OCI-M2 (cell line): ENCODE data around the gene EARS2.
"Not testable (repeated sequence)": the region's sequence is repeated elsewhere in the genome, so short reads cannot be mapped to it uniquely, and the experiment has no call there.

ENCODE experiments used
- DNase-seq: peaks from one replicate; lab custom pipeline; 2025; ENCODE audit not compliant: unreplicated experiment; lab: John Stamatoyannopoulos, UW

EARS2 gene

DNA sequence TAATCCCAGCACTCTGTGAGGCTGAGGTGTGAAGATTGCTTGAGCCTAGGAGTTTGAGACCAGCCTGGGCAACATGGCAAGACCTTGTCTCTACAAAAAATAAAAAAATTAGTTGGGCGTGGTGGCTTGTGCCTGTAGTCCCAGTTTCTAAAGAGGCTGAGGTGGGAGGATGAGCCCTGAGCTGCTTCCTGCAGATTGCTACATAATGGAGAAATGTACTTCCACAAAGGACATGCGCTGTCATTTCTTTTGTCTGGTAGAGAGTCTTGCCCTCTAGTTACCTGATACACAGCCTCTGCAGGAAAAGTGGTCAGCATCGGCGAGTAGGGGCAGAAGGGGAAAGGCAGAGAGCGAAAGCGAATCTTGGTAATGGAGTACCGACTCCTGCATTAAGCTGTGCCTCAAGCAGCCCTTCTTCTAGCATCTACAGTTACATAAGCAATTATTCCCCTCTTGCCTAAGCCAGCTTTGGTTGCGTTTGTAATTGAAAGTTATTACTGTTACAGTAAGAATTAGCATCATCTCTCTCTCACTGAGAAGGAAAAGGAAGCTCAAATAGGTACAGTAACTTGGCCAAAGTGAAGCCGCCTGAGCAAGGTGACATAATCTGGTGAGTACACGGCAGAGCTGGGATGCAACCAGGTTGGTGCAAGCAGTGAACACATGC is 28.4 kb downstream of the EARS2 start:
- no peak for DNase-seq

DNA sequence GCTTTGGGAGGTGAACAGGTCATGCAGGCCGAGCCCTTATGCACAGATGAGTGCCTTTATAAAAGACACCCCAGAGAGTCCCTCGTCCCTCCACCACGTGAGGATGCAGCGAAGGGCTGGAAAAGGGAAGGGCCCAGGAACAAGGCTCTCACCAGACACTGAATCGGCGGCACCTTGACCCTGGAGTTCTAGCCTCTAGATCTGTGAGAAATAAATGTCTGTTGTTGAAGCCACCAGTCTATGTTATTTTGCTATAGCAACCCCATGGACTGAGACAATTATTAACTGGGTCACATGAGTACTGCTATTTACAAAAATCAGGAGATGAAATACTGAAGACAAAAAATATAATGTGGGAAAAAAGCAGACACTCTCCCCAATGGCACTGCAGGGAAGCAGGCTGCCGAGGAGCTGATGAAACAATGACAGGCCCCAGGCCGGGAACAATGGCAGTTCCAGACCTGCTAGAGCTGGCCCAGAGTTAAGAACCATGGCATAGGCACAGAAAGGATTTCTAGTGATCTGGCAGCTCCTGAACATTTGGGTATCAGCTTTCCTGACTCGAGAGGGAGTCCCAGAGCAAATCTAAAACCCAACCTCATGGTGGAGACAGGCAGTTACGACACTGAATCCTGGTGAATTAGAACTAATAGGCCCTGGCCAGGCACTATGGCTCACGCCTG is 29.0 kb downstream of the EARS2 start:
- no peak for DNase-seq

DNA sequence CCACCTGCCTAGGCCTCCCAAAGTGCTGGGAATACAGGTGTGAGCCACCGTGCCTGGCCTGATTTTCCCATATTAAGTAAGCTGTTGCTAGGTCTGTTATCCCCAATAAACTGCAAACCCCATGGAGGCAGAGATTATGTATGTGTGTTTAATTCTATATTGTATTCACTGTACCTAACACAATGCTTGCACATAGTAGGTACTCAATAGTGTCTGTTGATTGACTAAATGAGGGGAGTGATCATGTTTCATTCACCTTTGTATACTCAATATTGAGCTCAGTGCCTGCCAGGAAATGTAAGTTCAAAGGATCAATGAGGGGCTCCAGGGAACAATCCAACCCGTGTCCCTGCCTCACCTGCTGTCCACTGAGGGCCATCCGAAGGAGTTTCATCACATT is 32.3 kb downstream of the EARS2 start:
- no peak for DNase-seq

DNA sequence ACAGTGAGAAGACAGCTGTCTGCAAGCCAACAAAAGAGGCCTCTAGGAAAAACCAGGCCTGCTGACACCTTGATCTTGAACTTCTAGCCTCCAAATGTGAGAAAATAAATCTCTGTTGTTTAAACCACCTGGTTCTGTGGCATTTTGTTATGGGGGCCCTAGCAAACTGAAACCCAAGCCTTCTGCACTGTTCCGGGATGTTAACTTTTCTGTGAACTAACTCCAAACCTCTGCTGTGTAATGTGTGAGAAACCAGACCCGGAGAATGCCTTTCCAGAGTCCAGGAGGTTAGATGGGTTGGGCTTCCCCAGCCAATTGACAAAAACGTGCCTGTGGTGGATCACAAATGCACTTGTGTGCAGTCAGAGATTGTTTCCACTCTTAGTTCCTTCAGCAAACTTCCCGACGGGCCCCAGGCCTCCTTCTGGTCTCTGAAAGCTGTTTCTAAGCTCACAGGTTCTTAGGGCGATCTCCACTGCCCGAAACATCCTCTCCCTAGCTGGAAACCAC is 33.2 kb downstream of the EARS2 start:
- DNase-seq = no peak

DNA sequence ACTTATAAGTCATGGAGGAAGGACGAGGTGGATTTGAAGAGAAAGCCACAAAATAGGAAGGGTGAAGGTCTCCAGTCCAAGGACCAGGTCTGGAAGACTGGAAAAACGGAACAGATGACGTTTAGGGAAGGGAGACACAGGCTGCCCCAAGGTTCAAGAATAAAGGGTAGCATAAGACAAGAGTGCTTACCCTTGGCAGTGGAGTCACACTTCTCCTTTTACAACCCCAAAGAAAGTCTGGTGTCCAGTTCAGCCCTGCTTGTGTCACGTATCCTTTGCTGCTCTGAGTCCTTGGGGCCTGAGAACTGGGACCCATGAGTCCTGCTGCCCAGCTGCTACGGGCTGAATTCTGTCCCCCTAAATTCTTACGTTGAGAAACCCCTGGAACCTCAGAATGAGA is 33.8 kb downstream of the EARS2 start:
- DNase-seq = no peak

DNA sequence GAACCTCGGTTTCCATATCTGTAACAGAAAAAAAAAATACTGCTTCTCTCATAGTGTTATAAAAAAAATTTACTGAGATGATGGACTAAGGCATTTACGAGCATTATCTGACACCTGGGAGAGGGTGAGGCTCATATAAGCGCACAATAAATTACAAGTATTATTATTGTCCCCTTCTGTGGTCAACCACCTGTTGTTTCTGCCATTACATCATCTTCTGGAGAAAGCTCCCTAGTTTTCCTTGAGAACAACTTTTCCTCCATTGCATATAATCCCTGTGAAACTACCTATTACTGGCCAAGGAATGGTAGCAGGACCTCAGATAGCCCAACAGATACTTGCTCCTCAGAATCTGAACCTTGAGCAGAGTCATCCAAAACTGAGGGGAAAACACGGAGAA is 35.2 kb downstream of the EARS2 start:
- no peak for DNase-seq

DNA sequence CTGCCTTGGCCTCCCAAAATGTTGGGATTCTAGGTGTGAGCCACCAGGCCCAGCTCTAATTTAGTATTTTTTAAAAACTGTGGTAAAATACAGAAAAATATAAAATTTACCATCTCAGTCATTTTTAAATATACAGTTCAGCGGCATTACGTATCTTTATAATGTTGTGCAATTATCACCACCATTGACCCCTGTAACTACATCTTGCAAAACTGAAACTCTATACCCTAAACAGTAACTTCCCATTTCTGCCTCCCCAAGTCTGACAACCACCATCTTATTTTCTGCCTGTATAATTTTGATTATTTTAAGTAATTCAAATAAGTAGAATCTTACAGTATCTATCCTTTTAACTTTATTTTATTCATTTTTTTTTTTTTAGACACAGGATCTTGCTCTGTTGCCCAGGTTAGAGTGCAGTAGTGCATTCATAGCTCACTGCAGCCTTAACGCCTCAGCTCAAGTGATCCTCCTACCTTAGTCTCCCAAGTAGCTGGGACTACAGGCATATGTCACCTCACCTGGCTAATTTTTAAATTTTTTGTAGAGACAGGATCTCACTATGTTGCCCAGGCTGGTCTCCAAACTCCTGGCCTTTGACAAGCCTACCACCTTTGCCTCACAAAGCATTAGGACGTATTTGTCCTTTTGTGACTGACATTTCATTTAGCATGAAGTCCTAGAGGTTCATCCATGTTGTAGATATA is 36.0 kb downstream of the EARS2 start:
- DNase-seq = no peak

DNA sequence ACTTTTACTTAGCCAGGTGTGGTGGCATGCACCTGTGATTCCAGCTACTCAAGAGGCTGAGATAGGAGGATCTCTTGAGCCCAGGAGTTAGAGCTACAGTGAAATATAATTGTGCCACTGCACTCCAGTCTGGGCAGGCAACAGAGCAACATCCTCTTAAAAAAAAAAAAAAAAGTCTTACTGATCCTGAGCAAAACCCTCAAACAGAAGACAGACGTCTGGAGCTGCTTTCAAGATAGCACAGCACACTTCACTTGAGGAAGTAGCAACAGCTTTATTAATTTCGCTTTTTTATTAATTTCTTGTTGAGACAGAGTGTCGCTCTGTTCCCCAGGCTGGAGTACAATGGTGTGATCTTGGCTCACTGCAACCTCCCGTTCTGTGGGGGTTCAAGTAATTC is 36.6 kb downstream of the EARS2 start:
- DNase-seq = no peak

DNA sequence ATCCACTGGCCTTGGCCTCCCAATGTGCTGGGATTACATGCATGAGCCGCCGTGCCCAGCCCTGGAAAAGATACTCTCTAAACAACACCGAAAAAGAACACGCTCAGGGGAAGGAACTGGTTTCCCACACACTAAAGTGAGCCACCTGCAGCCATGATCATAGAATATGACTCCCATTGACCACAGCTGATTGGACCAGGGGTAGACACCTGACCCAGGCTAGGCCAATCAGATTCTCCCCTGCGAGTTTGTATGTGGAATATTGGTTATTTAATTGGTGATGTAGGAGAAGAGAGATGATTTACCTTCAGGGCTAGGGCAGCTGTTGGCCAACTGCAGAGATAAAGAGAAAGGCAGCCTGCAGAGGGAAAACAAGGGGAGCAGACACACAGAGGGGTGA is 37.9 kb downstream of the EARS2 start:
- no peak for DNase-seq

DNA sequence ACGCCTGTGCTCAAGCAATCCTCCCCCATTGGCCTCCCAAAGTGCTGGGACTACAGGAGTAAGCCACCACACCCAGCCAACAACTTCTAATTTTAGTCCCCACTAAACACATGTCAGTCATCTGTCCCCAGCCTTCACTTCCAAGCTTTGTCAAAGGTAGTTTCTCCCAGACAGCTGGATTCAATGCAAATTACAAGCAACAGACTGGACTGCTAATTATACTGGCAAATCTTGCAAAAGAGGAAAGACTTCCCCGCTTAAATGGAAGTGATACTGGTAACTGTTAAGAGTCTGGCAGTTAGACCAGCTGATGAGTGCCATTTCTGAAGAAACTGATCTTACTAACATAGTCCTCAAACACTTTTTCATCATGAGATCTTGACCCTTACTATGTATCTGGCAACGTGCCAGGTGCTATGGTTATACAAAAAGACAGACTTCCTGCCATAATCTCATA is 38.7 kb downstream of the EARS2 start:
- DNase-seq = no peak

DNA sequence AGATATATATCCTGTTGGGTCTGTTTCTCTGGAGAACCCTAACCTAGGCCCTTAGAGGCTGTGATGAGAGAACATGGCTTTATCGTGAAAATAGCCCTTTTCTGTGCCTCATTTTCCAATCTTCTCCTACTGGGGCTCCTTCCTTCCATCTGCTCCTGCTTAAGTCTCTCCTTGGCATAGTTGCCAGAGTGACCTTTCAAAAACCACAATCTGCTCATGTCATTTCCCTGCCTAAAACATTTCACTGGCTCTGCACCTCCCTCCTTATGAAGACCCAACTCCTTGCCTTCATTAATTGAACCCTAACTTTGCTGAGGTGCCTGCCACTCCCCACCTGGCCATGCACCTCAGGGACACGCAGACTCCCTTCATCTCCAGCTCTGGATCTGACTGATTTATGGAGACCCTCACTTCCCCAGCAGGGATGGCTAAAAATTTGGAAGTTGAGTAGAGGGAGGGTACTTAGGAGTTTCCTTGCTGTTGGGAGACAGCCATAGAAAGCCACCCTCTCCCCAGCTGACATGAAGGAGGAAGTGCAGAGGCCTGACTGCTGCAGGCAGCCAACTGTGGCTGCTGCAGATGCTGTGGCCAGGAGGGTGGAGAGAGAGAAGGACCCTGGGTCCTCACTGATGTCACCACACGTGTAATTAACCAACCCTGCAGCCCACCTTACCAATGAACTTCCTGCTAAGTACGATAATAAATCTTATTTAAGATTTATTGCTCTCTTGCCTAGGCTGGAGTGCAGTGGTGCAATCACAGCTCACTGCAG is 40.6 kb downstream of the EARS2 start:
- no peak for DNase-seq

DNA sequence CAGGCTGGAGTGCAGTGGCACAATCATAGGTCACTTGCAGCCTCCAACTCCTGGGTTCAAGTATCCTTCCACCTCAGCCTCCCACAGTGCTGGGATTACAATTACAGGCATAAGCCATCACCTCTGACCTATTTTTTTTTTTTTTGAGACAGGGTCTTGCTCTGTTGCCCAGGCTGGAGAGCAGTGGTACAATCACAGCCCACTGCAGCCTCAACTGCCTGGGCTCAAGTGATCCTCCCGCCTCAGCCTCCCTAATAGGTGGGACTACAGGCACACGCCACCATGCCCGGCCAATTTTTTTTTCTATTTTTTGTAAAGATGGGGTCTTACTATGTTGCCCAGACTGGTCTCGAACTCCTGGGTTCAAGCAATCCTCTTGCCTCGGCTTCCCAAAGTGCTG is 41.3 kb downstream of the EARS2 start:
- DNase-seq = no peak

DNA sequence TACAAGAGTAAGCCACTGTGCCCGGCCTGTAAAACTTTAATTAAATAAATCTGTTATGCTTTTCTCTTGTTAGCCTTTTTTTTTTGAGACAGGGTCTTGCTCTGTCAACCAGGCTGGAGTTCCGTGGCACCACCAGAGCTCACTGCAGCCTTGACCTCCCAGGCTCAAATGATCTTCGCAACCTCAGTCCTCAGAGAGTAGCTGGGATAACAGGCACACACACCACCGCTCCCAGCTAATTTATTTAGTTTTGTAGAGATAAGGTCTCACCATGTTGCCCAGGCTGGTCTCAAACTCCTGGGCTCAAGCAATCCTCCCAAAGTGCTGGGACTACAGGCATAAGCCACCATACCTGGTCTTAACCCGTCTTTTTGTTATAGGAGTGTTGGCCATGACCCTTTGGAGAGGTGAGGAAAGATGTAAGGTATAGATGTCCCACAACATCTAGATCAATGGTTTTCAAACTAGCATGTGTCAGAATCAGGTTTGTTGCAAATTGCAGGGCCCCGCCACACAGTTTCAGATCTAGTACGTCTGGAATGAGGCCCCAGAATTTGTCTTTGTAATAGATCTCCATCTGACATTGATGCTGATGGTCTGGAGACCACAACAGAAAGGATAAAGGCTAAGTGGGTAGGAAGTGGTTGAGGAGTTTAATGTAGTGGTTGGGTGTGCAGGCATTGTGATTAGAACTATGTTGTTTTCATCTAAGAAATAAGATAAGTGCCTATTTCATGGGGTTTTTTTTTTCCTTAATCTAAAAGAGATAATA is 42.6 kb downstream of the EARS2 start:
- DNase-seq = no peak

DNA sequence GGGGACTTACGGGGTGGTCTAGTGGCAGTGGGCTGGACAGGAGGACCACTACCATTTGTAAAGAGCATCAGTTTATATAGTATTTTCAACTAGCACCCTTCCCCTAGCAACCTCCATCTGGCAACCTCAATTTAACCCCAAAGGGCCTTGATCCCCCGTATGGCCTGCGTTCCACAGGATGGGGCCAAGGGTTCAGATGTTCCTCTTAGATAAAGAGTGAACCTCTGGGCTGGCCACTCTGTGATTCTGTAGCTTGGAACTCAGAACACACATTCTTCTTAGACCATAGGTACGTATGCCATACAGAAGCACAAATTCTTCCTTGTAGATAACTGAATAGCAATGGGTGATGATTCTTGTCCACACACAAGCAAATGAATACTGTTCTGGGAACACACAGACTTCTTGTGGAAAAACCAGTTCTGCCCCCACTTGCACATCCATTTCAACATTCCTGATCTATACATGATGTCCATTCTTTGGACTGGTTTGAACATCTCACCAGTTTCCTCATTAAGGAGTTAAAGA is 44.9 kb downstream of the EARS2 start:
- DNase-seq = no peak

DNA sequence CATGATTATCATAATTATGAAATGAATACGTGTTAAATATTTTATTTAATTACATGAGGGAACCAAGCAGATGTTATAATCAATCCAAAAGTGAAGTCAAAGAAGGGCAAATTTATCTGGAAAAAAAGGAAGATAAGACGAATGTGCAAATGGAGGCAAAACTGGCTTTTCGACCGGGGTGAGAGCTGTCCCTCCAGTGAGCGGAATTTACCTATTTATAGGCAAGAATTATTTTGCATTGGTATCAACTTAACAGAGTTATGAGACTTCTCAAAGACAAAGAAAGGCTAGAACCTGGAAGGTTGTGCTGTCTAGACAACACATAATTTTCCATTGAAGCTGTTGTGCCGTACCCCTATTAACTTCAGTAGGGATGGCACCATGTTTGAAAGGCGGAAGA is 45.4 kb downstream of the EARS2 start:
- DNase-seq = no peak

DNA sequence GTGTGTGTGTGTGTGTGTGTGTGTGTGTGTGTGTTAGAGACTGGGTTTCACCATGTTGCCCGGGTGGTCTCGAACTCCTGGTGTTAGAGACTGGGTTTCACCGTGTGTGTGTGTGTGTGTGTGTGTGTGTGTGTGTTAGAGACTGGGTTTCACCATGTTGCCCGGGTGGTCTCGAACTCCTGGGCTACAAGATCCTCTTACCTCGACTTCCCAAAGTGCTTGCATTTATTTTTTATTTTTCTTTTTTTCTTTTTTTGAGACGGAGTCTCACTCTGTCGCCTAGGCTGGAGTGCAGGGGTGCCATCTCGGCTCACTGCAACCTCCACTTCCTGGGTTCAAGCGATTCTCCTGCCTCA is 46.3 kb downstream of the EARS2 start:
- DNase-seq = not testable (repeated sequence)

DNA sequence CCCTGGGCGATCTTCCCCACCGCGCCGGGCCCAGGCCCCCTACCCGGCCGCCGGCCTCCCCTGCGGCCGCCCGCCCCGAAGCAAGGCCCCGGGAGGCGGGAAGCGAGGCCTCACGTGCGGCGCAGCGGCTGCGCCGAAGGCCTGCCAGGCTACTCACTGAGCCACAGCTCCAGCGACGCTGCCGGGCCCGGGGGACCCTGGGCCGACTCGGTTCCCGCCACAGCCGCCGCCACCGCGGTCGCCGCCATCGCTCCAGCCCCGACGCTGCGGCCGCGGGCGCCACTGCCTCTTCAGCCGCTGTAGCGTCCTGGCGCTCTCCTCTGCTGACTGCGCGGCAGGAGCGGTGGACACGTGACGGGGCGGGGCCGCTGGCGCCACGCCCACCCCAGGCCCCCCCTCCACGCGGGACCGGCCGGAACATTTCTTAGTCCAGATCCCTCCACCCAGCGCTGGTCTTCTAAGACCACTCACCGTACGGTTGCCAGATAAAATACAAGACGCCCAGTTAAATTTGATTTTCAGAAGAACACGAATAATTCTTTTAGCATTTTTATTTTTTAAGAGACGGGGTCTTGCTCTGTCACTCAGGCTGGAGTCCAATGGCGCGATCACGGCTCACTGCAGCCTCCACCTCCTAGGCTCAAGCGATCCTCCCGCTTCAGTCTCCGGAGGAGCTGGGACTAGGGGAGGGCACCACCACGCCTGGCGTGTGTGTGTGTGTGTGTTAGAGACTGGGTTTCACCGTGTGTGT is 46.8 kb downstream of the EARS2 start, which contains the start of gene GGA2:
Gene GGA2, minus strand, starts transcription at position 331 of the 751 bp plus-strand sequence. Its CDS starts 83 bp downstream, at position 248.
- peak; percentile 14 for DNase-seq

DNA sequence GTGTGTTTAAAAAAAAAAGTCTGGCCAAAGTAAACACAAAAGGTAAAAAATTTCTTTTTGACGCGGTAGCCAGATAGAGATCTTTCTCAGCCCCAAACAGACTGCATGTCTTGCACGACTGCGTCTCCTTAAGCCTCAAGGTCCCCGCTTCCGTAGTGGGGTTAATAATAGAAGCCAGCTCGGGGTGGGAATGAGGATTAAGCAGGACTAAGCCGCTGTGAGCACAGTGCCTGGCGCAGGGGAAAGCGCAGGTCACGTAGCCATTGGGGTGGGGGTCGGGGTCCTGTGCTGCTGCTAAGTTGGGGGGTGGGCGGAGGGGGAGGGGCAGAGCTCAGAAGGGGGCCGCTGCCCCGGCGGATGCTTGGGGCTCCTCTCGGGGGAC is 47.4 kb downstream of the EARS2 start:
- no peak for DNase-seq

DNA sequence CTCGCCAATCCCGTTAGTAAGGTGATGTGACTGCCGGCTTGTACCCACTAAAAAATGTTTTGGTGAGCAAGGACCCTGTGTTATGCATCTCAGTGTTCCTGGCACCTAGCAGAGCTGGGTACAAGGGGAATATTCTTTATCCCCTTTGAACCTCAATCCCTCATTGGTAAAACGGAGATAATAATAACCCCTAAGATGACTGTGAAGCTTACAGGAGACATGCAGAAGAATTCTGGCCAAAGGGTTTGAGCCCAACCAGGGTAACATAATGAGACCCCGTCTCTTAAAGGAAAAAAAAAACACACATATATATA is 47.8 kb downstream of the EARS2 start:
- no peak for DNase-seq
